Bronchial epithelial cell (primary cell): Measurements from ENCODE around the gene RCAN2. TPM values are rescaled to one million over a fixed set of nuclear protein-coding genes. Genes with fewer than 3 reads are reported as not detected.

ENCODE experiments used
- DNase-seq: peaks from one replicate; pipeline ENCODE4 v3.0.0-alpha.2; 2010; ENCODE audit warnings: low read depth
- FAIRE-seq: peaks from 2 replicates; lab custom pipeline; 2011; peaks lifted over from hg19 to GRCh38; lab: Jason Lieb, UNC
- H3K27me3 ChIP-seq: 2 replicates; pipeline ENCODE4 v1.5.1; 2011; ENCODE audit warnings: low read length; ENCODE audit not compliant: control insufficient read depth, insufficient read depth
- H3K36me3 ChIP-seq: 2 replicates; pipeline ENCODE4 v1.5.1; 2011; ENCODE audit warnings: low read length; ENCODE audit not compliant: control insufficient read depth, insufficient read depth
- H3K4me3 ChIP-seq: 2 replicates; pipeline ENCODE4 v1.5.1; 2011; ENCODE audit warnings: mild to moderate bottlenecking, low read depth, low read length, control low read depth
- total RNA-seq: library from RNA; depleted of rRNA; stranded (reverse); fragments of >200 nt; gene quantifications from 2 replicates; pipeline ENCODE4 v1.2.1, GENCODE V29; 2014
- TF ChIP-seq, protein P1 (sequence below): IDR thresholded peaks from 2 replicates; pipeline ENCODE4 v1.5.1; 2011; ENCODE audit warnings: mild to moderate bottlenecking, moderate library complexity, low read length, control low read depth, inconsistent platforms; ENCODE audit not compliant: insufficient read depth, severe bottlenecking

RCAN2 gene
- total RNA-seq, 1 donor from 2014 or later, result under 0.01 TPM

DNA sequence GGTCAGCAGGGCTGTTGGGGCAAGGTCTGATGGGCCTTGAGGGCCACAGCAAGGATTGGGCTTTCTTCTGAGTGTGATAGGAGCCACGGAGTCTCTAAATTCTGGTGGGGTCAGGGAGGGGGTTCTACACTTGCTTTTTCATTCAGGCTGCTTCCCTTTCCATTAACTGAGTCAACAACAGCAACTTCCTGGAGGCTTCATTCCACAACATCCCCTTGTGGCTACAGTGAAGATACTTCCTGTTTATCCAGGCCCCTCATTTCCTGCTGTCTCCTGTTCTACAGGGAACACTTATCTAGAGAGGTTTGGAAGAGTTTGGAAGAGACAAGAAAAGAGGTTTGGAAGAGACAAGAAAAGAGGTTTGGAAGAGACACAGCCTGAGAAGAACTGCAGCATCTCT is 175.7 kb downstream of the RCAN2 start:
- no peaks in the 10 kb centered on the region for H3K27me3 ChIP-seq
- DNase-seq (no peak), FAIRE-seq (no peak)
- H3K4me3 ChIP-seq, result no peak overlapping the region
- H3K36me3 ChIP-seq, result no peaks in the 10 kb centered on the region
- TF ChIP-seq, protein P1, sequence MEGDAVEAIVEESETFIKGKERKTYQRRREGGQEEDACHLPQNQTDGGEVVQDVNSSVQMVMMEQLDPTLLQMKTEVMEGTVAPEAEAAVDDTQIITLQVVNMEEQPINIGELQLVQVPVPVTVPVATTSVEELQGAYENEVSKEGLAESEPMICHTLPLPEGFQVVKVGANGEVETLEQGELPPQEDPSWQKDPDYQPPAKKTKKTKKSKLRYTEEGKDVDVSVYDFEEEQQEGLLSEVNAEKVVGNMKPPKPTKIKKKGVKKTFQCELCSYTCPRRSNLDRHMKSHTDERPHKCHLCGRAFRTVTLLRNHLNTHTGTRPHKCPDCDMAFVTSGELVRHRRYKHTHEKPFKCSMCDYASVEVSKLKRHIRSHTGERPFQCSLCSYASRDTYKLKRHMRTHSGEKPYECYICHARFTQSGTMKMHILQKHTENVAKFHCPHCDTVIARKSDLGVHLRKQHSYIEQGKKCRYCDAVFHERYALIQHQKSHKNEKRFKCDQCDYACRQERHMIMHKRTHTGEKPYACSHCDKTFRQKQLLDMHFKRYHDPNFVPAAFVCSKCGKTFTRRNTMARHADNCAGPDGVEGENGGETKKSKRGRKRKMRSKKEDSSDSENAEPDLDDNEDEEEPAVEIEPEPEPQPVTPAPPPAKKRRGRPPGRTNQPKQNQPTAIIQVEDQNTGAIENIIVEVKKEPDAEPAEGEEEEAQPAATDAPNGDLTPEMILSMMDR, result no peak

DNA sequence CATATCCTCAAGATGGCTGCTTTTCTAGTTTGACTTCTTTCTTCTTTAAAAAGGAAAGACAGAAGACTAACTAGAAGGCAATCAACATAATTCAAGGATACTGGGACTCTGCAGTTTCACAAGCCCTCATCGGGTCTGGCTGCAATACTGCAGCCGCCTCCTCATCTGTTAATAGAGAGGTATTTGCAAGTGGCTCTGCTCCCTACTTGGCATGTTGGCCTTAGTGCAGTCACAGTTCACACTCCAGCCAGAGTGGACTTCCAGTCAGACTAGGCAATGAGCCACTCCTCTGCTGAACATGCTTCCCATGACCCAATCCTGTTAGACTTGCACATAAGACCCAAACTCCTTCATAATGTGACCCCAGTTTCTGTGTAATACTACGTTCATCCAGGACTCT is 178.6 kb downstream of the RCAN2 start:
- FAIRE-seq (no peak), DNase-seq (no peak)
- H3K27me3 ChIP-seq, result no peaks in the 10 kb centered on the region
- TF ChIP-seq, protein P1, result no peak
- H3K36me3 ChIP-seq, result no peaks in the 10 kb centered on the region
- H3K4me3 ChIP-seq, result no peak overlapping the region

DNA sequence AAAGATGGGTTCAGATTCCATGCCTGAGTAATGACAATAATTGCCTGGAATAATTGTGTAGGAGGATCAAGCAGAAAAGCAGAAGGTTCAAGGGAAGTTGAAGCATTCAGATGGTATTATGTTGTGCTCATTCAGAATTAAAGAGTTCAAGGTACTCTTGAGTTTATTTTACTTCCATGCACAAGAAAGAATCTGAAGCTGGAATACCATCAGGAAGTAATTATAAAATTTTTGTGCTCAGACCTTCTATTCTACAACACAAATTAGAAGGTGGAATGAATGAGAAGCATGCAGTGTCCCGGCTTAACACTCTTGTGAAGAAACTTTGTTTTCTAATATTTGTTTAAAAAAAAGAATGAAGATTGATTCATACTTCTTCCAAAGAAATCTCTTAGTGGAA is 181.1 kb downstream of the RCAN2 start:
- no peaks in the 10 kb centered on the region for H3K27me3 ChIP-seq
- FAIRE-seq, result no peak
- DNase-seq, result no peak
- TF ChIP-seq, protein P1, result no peak
- no peaks in the 10 kb centered on the region for H3K36me3 ChIP-seq
- no peak overlapping the region for H3K4me3 ChIP-seq

DNA sequence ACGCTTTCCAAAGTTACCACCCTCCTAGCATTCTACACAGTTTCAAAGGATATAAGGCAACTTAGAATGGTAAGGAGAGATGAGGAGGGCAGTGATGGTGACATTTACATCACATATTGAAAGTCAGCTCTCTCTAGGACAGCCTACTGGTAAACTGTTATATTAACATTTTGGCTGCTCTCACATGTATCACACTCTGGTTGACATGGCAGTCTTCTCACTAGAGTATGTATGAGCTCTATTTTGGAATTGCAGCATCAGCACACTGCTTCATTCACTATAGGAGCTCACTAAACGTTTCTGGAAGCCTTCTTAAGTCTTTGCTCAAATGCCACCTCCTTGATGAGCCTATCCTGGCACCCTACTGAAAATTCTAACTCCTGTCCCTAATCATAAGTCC is 184.8 kb downstream of the RCAN2 start:
- H3K36me3 ChIP-seq, result no peaks in the 10 kb centered on the region
- H3K27me3 ChIP-seq, result no peaks in the 10 kb centered on the region
- no peak for DNase-seq
- TF ChIP-seq, protein P1, result no peak
- no peak overlapping the region for H3K4me3 ChIP-seq
- FAIRE-seq, result no peak

DNA sequence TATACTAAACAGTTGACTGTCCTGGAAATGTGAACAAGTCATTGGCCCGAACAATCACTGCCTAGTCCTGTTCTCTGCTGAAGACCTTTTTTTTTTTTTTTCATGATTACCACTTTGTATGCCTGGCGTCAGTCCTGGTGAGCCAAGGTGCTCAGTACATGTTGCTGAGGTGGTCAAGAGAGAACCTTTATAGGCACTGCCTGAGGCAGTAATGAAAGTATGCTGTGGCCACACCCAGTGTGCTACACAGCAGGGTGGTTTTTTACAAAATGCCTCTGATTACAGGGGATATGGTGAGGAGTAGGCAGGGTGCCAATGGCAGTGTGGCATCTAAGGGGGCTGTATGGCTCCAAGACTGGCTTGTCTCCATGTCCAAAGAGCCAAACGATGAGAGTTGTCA is 185.4 kb downstream of the RCAN2 start:
- Histone ChIP-seq H3K4me3 (no peak overlapping the region), H3K27me3 (no peaks in the 10 kb centered on the region), H3K36me3 (no peaks in the 10 kb centered on the region)
- FAIRE-seq, result no peak
- TF ChIP-seq, protein P1, result no peak
- DNase-seq, result no peak

DNA sequence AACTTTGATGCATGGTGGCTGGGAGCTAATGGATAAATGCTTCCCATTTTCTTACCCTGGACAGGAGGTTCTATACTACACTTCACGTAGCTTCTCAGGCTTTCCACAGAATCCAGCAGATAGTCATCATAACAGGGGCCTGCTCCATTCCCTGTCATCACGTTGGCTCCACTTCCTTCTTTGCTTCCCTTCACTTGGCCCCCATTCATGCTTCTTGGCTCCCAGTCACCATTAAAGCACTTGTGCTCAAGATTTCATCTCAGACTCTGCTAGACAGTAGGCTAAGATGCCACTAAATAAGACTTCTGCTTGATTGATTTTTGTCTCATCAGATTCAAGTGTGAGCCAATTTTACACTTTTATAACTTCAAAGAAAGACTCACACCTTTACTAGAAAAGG is 186.0 kb downstream of the RCAN2 start:
- FAIRE-seq, result no peak
- Histone ChIP-seq H3K27me3 (no peaks in the 10 kb centered on the region), H3K4me3 (no peak overlapping the region), H3K36me3 (no peaks in the 10 kb centered on the region)
- DNase-seq, result no peak
- TF ChIP-seq, protein P1, result no peak
